GM19023 (cell line): ENCODE data around the gene DNAH3.
"Not testable (repeated sequence)": the region's sequence is repeated elsewhere in the genome, so short reads cannot be mapped to it uniquely, and the experiment has no call there.

Experiments
- ATAC-seq: cut with Tn5 transposase; IDR thresholded peaks from one replicate; pipeline ENCODE4 v1.9.1; 2021; ENCODE audit warnings: mild to moderate bottlenecking, moderate library complexity; ENCODE audit not compliant: unreplicated experiment

Gene DNAH3

GRCh38 chr16:21130811-21131210, 19.8 kb downstream of the DNAH3 start:
- no peak for ATAC-seq

GRCh38 chr16:21128991-21129390, 21.7 kb downstream of the DNAH3 start:
- ATAC-seq, result no peak

GRCh38 chr16:21126518-21126917, 24.1 kb downstream of the DNAH3 start:
- ATAC-seq, result no peak

GRCh38 chr16:21125191-21125590, 25.5 kb downstream of the DNAH3 start:
- ATAC-seq, result no peak

- ATAC-seq, result no peak
Measured at GRCh38 chr16:21120976-21121520, 29.6 kb downstream of the DNAH3 start.

- ATAC-seq, result no peak
Measured at GRCh38 chr16:21117567-21117966, 33.1 kb downstream of the DNAH3 start.

GRCh38 chr16:21116148-21116693, 34.4 kb downstream of the DNAH3 start:
- ATAC-seq, result no peak

- ATAC-seq, result not testable (repeated sequence)
Measured at GRCh38 chr16:21115551-21115950, 35.1 kb downstream of the DNAH3 start.

- no peak for ATAC-seq
Measured at GRCh38 chr16:21103941-21104860, 46.4 kb downstream of the DNAH3 start.

GRCh38 chr16:21101631-21102420, 48.8 kb downstream of the DNAH3 start:
- ATAC-seq, result no peak

- no peak for ATAC-seq
Measured at GRCh38 chr16:21100447-21100846, 50.2 kb downstream of the DNAH3 start.

GRCh38 chr16:21097151-21097550, 53.5 kb downstream of the DNAH3 start:
- no peak for ATAC-seq

GRCh38 chr16:21094719-21095118, 55.9 kb downstream of the DNAH3 start:
- ATAC-seq, result not testable (repeated sequence)

- ATAC-seq, result no peak
Measured at GRCh38 chr16:21092951-21093350, 57.7 kb downstream of the DNAH3 start.

- no peak for ATAC-seq
Measured at GRCh38 chr16:21088646-21089538, 61.8 kb downstream of the DNAH3 start.

GRCh38 chr16:21088143-21088542, 62.5 kb downstream of the DNAH3 start:
- no peak for ATAC-seq

GRCh38 chr16:21084631-21085225, 65.9 kb downstream of the DNAH3 start:
- no peak for ATAC-seq

- no peak for ATAC-seq
Measured at GRCh38 chr16:21083729-21084268, 66.8 kb downstream of the DNAH3 start.

- no peak for ATAC-seq
Measured at GRCh38 chr16:21081329-21081728, 69.3 kb downstream of the DNAH3 start.

GRCh38 chr16:21078563-21078962, 72.1 kb downstream of the DNAH3 start:
- ATAC-seq, result no peak
